Measurements from ENCODE around the gene TMC1.

- TF ChIP-seq CTCF (IDR thresholded peaks at IDR 0.05; ENCODE audit: borderline replicate concordance, extremely low read depth, low read length, poor library complexity, severe bottlenecking) (no peak), EZH2 (IDR thresholded peaks at IDR 0.05; ENCODE audit: borderline replicate concordance, low read depth, low read length, severe bottlenecking) (no peak)
Measured at GRCh38 chr9:72763022-72763421, 241.6 kb downstream of the TMC1 start.
